ENCODE data around the gene SAP30BP. TPM values are rescaled to one million over a fixed set of nuclear protein-coding genes. Genes with fewer than 3 reads are reported as not detected.

SAP30BP gene
- total and polyA plus RNA-seq, 2 of the 8 experiments (the other 6 are each of a cell fraction or from before 2014, with no cell fraction given), result 63.3 to 79.9 TPM

GRCh38 chr17:75703591-75703990 lies 36.5 kb downstream of the SAP30BP start:
- Histone ChIP-seq H3K79me2 (ENCODE audit: control insufficient read depth in 1 of 2, insufficient read depth in 2 of 2, low read length in 2 of 2) (no peaks in the 10 kb centered on the region), H4K20me1 (replicated peaks in 1 of 2; ENCODE audit: control insufficient read depth in 1 of 2, insufficient read depth in 2 of 2, low read length in 2 of 2) (peaks cover 0 to 6% of the 10 kb centered on the region in 2 experiments), H2BK5ac (ENCODE audit: low read depth, low read length) (no peak overlapping the region), H3K4me2 (ENCODE audit: insufficient read depth in 1 of 2, low read depth in 2 of 2, low read length in 2 of 2) (no peak overlapping the region), H3K4ac (replicated peaks; ENCODE audit: insufficient read length, low read depth, low read length) (no peak overlapping the region), H3K9ac (replicated peaks in 1 of 4; ENCODE audit: extremely low read depth in 1 of 4, low read depth in 3 of 4, low read length in 3 of 4) (no peak overlapping the region), H3K27ac (ENCODE audit: low read depth, low read length) (no peak overlapping the region), H2BK20ac (ENCODE audit: low read length) (no peak overlapping the region), H4K91ac (replicated peaks; ENCODE audit: insufficient read length, low read length) (no peak overlapping the region), H3K4me1 (replicated peaks in 1 of 4; ENCODE audit: control insufficient read depth in 3 of 4, insufficient read depth in 4 of 4, low read length in 3 of 4) (no peaks in the 10 kb centered on the region), H3K4me3 (ENCODE audit: extremely low read depth in 1 of 4, insufficient read depth in 2 of 4, low read depth in 3 of 4, low read length in 4 of 4) (no peak overlapping the region), H2BK120ac (replicated peaks; ENCODE audit: low read depth, low read length) (no peak overlapping the region), H3K36me3 (ENCODE audit: control insufficient read depth in 2 of 4, insufficient read depth in 4 of 4, low read length in 3 of 4) (peaks cover 28 to 63% (median 50%) of the 10 kb centered on the region in 4 experiments), H3K23ac (ENCODE audit: insufficient read length) (no peak overlapping the region), H4K8ac (ENCODE audit: extremely low read depth, insufficient read depth, low read length) (no peak overlapping the region), H2BK15ac (ENCODE audit: low read length) (no peak overlapping the region), H3K23me2 (ENCODE audit: low read depth, low read length) (no peaks in the 10 kb centered on the region), H3K27me3 (replicated peaks in 1 of 4; ENCODE audit: control insufficient read depth in 3 of 4, extremely low read depth in 1 of 4, insufficient read depth in 3 of 4, low read length in 3 of 4) (no peaks in the 10 kb centered on the region), H2BK12ac (ENCODE audit: low read depth, low read length) (no peak overlapping the region), H3K56ac (replicated peaks; ENCODE audit: insufficient read length, low read depth, low read length) (no peak overlapping the region), H3K14ac (ENCODE audit: insufficient read length) (no peak overlapping the region), H4K5ac (ENCODE audit: insufficient read length, low read depth, low read length) (no peak overlapping the region), H2AK5ac (ENCODE audit: low read depth, low read length) (no peak overlapping the region), H3K18ac (ENCODE audit: extremely low read depth, low read length) (no peak overlapping the region), H2AFZ (ENCODE audit: low read length) (no peak overlapping the region), H3K9me3 (ENCODE audit: insufficient read depth in 2 of 2, low read depth in 1 of 2, low read length in 1 of 2) (no peaks in the 10 kb centered on the region), H3K79me1 (ENCODE audit: low read depth, low read length) (no peaks in the 10 kb centered on the region)
- TF ChIP-seq ZNF274 (IDR thresholded peaks at IDR 0.05; ENCODE audit: borderline replicate concordance, extremely low read depth, low read length) (no peak), EP300 (IDR thresholded peaks at IDR 0.05; ENCODE audit: borderline replicate concordance in 1 of 2, low read depth in 2 of 2, low read length in 2 of 2) (no peak), SP1 (IDR thresholded peaks at IDR 0.05; ENCODE audit: low read depth, low read length) (no peak), YY1 (IDR thresholded peaks at IDR 0.05; ENCODE audit: low read depth, low read length) (no peak), CEBPB (IDR thresholded peaks at IDR 0.05; ENCODE audit: low read depth, low read length) (no peak), TAF7 (optimal IDR thresholded peaks at IDR 0.05; ENCODE audit: borderline replicate concordance, low read depth, low read length) (no peak)
- ChIA-PET CTCF (ENCODE audit: partially characterized antibody) (interaction anchor here (0.6 to 9.1 kb wide), 7 partner anchors 9 to 838 kb away, joined by 3 to 87 read pairs (median 6); partner anchors contain the start of gene GALK1), POLR2A (ENCODE audit: partially characterized antibody) (interaction anchor here (1.0 to 1.5 kb wide), 6 partner anchors 10 to 62 kb away, joined by 3 to 5 read pairs (median 4); no protein-coding TSS in a partner anchor)
- FAIRE-seq (no peak), DNase-seq (ENCODE audit: low read depth in 1 of 2, low spot score in 2 of 2) (no peak)
- WGBS, 2 experiments (ENCODE audit: extremely low coverage in 1 of 2, insufficient coverage in 1 of 2, insufficient read length in 1 of 2, insufficient replicate concordance in 2 of 2, low coverage in 1 of 2, low lambda C conversion rate in 2 of 2, missing lambda C conversion rate in 1 of 2), result 92% methylated on average over 9 of the region's 9 CpGs; no CpG with 5 or more reads in 1 of the 2 experiments

Data from H1 (cell line).